ENCODE data around the gene SGPP1. TPM values are rescaled to one million over a fixed set of nuclear protein-coding genes. Genes with fewer than 3 reads are reported as not detected.
"Not testable (repeated sequence)": the region's sequence is repeated elsewhere in the genome, so short reads cannot be mapped to it uniquely, and the experiment has no call there.

The SGPP1 gene
- total and polyA plus RNA-seq, 3 donors from 2014 or later, result 16.9 to 30.1 (median 27.6) TPM

DNA sequence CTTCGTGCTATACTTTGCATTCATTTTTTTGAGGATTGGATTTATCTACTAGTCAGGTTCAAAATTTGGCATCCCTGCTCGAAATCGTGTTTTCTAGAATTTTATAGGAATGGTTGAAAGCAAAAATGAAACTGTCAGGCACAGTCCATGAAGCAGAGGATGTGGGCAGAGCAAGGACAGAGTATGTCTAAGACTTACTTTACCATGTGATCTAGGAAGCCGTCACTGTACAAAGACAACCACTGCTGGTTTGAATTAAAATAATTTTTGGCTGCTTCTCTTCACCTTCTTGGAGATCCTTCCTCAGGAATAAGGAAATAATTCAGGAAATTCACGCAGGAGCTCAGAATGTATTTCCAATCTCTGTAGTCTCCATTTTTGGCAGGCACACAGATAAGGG lies 31.6 kb upstream of the SGPP1 start:
- intact Hi-C loops (cut with DNase I; ENCODE audit: low total_unique reads), result no loop called here
- no peaks in the 10 kb centered on the region for H3K9me3 ChIP-seq
- no peak overlapping the region for H3K4me3 ChIP-seq
- H3K27ac ChIP-seq, result no peak overlapping the region
- 46 to 55% methylated on average over 5 of the region's 5 CpGs for WGBS, 2 donors
- H3K36me3 ChIP-seq (ENCODE audit: low read depth, missing control alignments), result no peaks in the 10 kb centered on the region
- H3K27me3 ChIP-seq, result no peaks in the 10 kb centered on the region
- TF ChIP-seq POLR2A (IDR thresholded peaks at IDR 0.05), result no peak
- TF ChIP-seq, protein P1, sequence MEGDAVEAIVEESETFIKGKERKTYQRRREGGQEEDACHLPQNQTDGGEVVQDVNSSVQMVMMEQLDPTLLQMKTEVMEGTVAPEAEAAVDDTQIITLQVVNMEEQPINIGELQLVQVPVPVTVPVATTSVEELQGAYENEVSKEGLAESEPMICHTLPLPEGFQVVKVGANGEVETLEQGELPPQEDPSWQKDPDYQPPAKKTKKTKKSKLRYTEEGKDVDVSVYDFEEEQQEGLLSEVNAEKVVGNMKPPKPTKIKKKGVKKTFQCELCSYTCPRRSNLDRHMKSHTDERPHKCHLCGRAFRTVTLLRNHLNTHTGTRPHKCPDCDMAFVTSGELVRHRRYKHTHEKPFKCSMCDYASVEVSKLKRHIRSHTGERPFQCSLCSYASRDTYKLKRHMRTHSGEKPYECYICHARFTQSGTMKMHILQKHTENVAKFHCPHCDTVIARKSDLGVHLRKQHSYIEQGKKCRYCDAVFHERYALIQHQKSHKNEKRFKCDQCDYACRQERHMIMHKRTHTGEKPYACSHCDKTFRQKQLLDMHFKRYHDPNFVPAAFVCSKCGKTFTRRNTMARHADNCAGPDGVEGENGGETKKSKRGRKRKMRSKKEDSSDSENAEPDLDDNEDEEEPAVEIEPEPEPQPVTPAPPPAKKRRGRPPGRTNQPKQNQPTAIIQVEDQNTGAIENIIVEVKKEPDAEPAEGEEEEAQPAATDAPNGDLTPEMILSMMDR (IDR thresholded peaks at IDR 0.05), result no peak
- DNase-seq, result no peak
- no peaks in the 10 kb centered on the region for H3K4me1 ChIP-seq

DNA sequence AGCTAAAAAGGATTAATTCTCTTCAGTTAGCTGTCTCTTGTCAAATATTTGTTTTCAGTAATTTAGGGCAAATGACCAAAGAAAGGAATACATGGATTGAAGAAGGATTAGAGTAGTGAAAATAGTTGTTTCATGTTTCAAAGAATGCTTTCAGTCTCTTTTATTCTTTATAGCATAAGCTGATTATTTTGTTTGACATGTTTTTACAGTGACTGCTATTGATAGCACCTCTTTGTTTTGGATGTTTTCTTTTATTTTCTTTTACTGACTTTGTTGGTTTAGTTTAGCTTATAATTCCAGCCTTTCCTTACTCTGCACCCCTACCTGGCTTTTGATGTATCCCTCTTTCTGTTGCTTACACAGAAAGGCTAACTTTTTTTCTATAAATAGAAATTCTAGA lies 29.3 kb upstream of the SGPP1 start:
- H3K36me3 ChIP-seq (ENCODE audit: low read depth, missing control alignments), result no peaks in the 10 kb centered on the region
- intact Hi-C loops (cut with DNase I; ENCODE audit: low total_unique reads), result no loop called here
- TF ChIP-seq, protein P1 (IDR thresholded peaks at IDR 0.05), result no peak
- TF ChIP-seq POLR2A (IDR thresholded peaks at IDR 0.05), result no peak
- no peak overlapping the region for H3K27ac ChIP-seq
- no peak overlapping the region for H3K4me3 ChIP-seq
- no peak for DNase-seq
- H3K27me3 ChIP-seq, result no peaks in the 10 kb centered on the region
- no peaks in the 10 kb centered on the region for H3K4me1 ChIP-seq
- H3K9me3 ChIP-seq, result no peaks in the 10 kb centered on the region

DNA sequence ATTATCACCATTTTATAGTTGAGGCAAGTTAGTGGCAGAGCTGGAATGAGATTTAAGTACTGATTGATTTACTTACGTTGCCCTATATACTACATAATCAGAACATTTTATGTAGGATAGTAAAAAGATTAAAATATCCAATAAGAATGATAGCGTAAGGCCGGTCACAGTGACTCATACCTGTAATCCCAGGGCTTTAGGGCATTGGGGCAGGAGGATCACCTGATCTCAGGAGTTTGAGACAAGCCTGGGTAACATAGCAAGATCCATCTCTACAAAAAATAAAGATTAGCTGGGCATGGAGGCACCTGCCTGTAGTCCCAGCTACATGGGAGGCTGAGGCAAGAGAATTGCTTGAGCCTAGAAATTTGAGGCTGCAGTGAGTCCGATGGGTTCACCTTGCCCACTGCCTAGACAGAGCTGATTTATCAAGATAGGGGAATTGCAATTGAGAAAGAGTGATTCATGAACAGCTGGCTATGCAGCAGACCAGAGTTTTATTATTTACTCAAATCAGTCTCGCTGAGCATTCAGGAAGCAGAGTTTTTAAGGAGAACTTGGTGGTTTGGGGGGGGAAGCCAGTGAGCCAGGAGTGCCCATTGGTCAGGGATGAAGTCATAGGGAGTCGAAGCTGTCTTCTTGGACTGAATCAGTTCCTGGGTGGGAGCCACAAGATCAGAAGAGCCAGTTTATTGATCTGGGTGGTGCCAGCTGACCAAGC lies 24.7 kb upstream of the SGPP1 start:
- TF ChIP-seq POLR2A (IDR thresholded peaks at IDR 0.05), result no peak
- TF ChIP-seq, protein P1 (IDR thresholded peaks at IDR 0.05), result no peak
- Histone ChIP-seq H3K9me3 (no peaks in the 10 kb centered on the region), H3K27me3 (no peaks in the 10 kb centered on the region), H3K36me3 (ENCODE audit: low read depth, missing control alignments) (no peaks in the 10 kb centered on the region), H3K4me1 (no peaks in the 10 kb centered on the region), H3K27ac (no peak overlapping the region), H3K4me3 (no peak overlapping the region)
- intact Hi-C loops (cut with DNase I; ENCODE audit: low total_unique reads), result no loop called here
- WGBS, 2 donors, result 79 to 82% methylated on average over 5 to 6 of the region's 6 CpGs
- no peak for DNase-seq

DNA sequence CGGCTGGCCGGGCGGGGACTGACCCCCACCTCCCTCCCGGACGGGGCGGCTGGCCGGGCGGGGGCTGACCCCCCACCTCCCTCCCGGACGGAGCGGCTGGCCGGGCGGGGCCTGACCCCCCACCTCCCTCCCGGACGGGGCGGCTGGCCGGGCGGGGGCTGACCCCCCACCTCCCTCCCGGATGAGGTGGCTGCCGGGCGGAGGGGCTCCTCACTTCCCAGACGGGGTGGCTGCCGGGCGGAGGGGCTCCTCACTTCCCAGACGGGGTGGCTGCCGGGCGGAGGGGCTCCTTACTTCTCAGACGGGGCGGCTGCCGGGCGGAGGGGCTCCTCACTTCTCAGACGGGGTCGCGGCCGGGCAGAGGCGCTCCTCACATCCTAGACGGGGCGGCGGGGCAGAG lies 23.2 kb upstream of the SGPP1 start:
- DNase-seq; H3K9me3 ChIP-seq; H3K27ac ChIP-seq; H3K4me1 ChIP-seq; H3K27me3 ChIP-seq; intact Hi-C loops (cut with DNase I; ENCODE audit: low total_unique reads); H3K36me3 ChIP-seq (ENCODE audit: low read depth, missing control alignments): not testable (repeated sequence)
- H3K4me3 ChIP-seq, result peak overlapping the region in 1 of 2 donors; percentile 13
- 70 to 75% methylated on average over 2 to 35 of the region's 39 CpGs for WGBS, 2 donors

DNA sequence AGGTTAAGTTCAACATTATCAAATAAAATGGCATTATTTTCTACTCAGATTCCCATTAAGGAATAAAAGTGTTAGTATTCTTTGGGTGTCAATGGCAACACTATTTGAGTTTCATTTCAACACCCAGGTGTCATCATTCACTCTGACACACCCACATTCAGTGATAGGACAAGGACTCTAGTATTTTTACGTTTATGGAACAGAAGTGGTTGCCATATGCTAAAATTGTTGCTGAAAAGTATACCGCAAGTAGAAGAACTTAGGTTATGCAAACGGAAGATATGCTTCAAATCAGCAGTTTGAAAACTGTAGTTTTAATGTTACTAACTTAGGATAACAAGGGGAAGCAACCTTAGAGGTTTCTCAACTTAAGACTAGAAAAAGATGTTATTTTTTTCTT lies 20.0 kb upstream of the SGPP1 start:
- H3K36me3 ChIP-seq (ENCODE audit: low read depth, missing control alignments), result no peaks in the 10 kb centered on the region
- no peak overlapping the region for H3K27ac ChIP-seq
- 65 to 75% methylated on average over 3 of the region's 3 CpGs for WGBS, 2 donors
- DNase-seq, result no peak
- H3K4me3 ChIP-seq, result no peak overlapping the region
- intact Hi-C loops (cut with DNase I; ENCODE audit: low total_unique reads), result no loop called here
- H3K9me3 ChIP-seq, result no peaks in the 10 kb centered on the region
- H3K4me1 ChIP-seq, result no peaks in the 10 kb centered on the region
- no peak for TF ChIP-seq POLR2A (IDR thresholded peaks at IDR 0.05)
- TF ChIP-seq, protein P1 (IDR thresholded peaks at IDR 0.05), result no peak
- H3K27me3 ChIP-seq, result no peaks in the 10 kb centered on the region
